ENCODE data around the gene F13A1.

- no peak for TF ChIP-seq CTCF (IDR thresholded peaks at IDR 0.05; ENCODE audit: extremely low read depth in 1 of 2, insufficient read depth in 1 of 2, low read depth in 1 of 2, low read length in 2 of 2)
- TF ChIP-seq POLR2AphosphoS5 (IDR thresholded peaks at IDR 0.05; ENCODE audit: insufficient read depth, low read depth, low read length): no peak
- no peak for TF ChIP-seq JUN (IDR thresholded peaks at IDR 0.05; ENCODE audit: borderline replicate concordance, insufficient read depth, insufficient read length, low read depth)
- TF ChIP-seq EZH2 (IDR thresholded peaks at IDR 0.05; ENCODE audit: borderline replicate concordance, low read depth, low read length, severe bottlenecking): no peak
- no peak for TF ChIP-seq MAX (IDR thresholded peaks at IDR 0.05; ENCODE audit: insufficient read depth, insufficient read length)
Observed at GRCh38 chr6:6287415-6287814, 33.0 kb downstream of the F13A1 start.
